Stimulated activated CD4-positive, alpha-beta T cell treated with anti-CD3 and anti-CD28 coated beads, Interleukin-12 subunit alpha, Interleukin-12 subunit beta, amount 100 ng/mL, for 48 hours (primary cell): ENCODE data around the gene KLHDC10.
"Not testable (repeated sequence)": the region's sequence is repeated elsewhere in the genome, so short reads cannot be mapped to it uniquely, and the experiment has no call there.

Experiments
- DNase-seq, 3 donors: peaks; one replicate each; pipeline ENCODE4 v3.0.0-alpha.2; 2020; ENCODE audit warnings: low read depth in 2 of 3, low spot score in 1 of 3

The KLHDC10 gene

GRCh38 chr7:130140551-130141160 lies 70.3 kb downstream of the KLHDC10 start:
- DNase-seq: no peak

GRCh38 chr7:130141161-130141883 lies 71.0 kb downstream of the KLHDC10 start:
- DNase-seq: peak in 1 of 3 donors; percentile 23

DNA sequence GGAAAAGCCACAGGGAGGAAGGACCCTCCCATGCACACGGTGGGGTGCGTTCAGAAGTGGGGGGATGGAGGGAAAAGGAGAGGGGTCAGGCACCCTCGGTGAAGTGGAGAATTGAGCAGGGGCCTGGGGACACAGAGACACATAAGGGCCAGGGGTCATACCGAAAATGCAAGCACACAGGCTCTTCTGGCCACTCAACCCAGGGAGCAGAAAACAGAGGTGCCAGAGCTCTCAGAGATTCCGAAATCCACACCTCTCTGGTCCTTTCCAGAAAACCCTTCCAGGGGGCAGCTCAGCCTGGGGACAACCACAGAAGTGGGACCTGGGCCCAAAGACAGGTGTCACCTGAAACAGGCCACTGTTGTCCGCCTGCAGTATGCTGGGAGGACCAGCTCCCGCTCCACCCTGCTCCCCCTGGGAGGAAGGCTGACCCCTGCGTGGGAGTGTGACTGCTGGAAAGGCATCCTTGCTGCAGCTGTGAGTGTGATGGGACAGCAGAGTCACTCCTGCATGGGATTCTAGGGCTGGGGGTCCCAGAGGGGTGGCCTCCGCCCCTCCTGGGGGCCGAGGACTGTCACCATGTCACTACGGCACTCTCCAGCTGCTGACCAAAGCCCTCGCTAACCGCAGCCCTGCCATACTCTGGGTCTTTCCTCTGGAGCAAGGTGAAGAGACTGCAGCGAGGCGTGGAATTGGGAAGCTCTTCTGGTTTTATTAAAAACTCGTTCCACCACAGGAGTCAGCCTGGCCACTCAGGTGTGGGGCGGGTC lies 71.7 kb downstream of the KLHDC10 start:
- no peak for DNase-seq

- no peak for DNase-seq
Measured at GRCh38 chr7:130142654-130143333, 72.5 kb downstream of the KLHDC10 start.

- no peak for DNase-seq
Measured at GRCh38 chr7:130143334-130143732, 73.0 kb downstream of the KLHDC10 start.

- DNase-seq: no peak
Measured at GRCh38 chr7:130143986-130144311, 73.6 kb downstream of the KLHDC10 start.

- no peak for DNase-seq
Measured at GRCh38 chr7:130144312-130145171, 74.2 kb downstream of the KLHDC10 start.

- no peak for DNase-seq
Measured at GRCh38 chr7:130145424-130146100, 75.2 kb downstream of the KLHDC10 start.

GRCh38 chr7:130146142-130146541 lies 75.8 kb downstream of the KLHDC10 start:
- not testable (repeated sequence) for DNase-seq

- DNase-seq: no peak
Measured at GRCh38 chr7:130146693-130147405, 76.5 kb downstream of the KLHDC10 start.

DNA sequence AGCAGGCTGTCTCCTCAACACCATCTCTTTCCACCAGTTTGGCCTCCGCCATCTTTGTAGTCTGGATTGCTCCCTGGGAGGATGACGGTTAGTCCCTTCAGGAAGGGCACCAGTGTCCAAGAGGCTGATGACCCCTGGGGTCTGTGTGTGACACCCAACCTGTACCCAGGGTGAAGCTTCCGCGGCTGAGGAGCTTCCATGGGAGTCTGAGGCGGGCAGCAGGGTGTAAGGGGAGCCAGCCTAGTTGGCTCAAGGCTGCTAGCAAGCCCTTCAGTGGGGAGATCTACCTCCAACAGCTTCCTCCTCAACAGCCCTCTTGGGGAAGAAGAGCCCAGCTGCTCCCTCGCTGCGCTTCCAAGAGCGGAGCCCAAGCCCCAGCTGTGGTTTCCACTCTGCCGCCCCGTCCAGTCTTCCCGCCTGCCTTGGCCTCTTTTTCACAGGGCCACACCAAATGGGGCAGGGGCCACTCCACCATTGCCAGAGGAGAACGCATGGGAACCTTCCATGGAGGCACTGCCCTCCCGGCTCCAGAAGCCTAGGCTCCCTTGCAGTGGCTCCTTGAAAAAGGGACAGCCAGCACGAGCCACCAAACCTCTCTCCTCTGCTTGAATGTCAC lies 77.5 kb downstream of the KLHDC10 start:
- no peak for DNase-seq

GRCh38 chr7:130148561-130148960 lies 78.2 kb downstream of the KLHDC10 start:
- DNase-seq: no peak

GRCh38 chr7:130149281-130150139 lies 79.2 kb downstream of the KLHDC10 start:
- DNase-seq: no peak

GRCh38 chr7:130150587-130150986 lies 80.3 kb downstream of the KLHDC10 start:
- no peak for DNase-seq

DNA sequence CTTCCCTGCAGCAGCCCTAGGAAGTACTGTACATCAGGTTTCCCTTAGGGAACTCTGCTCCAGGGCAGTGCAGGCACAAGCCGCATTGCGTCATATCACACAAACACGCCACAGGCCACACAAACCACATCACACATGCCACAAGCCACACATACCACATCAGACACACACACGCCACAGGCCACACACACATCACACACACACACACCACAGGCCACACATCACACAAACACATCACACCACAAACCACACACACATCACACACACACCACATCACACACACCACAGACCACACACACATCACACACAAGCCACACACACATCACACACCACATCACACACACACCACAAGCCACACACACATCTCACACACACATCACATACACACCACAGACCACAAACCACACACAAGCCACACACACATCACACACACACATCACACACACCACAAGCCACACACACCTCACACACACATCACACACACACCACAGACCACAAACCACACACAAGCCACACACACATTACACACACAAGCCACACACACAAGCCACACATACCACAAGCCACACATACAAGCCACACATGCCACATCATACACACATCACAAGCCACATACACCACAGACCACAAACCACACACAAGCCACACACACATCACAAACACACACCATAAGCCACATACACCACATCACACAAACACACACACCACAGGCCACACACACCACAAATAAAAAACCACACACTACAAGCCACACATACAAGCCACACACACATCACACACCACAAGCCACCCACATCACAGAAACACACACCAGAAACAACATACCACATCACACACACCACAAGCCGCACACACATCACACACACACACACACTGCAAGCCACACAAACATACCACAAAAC lies 81.5 kb downstream of the KLHDC10 start:
- DNase-seq: peak in 2 of 3 donors; percentile 27 to 30

DNA sequence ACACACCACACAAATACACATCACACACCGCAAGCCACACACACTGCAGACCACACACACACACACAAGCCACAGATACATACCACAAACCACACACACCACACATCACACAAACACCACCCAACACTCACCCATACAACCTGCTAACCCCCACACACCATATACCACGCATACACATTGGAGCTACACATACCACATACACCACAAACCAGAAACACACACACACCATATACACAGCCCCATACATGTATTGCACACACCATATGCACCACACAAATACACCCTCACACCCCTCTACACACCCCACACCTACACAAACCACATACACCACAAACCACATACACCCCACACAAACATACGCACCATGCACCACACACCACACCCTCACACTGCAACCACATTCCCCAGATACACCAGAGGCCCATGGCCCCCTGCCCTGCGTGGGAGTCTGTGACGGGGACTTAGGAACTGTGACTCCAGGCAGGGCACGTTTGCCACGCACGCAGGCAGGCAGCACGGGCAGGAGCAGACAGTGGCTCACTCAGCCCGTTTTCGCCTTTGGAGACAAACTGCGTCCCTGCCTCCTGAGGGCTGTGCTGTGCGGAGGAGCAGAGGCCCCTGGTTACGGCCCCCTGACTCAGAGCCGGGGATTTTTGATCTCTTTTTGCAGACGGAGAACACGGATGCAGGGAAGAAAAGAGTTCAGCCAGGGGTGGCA lies 82.3 kb downstream of the KLHDC10 start:
- no peak for DNase-seq
